Activated naive CD8-positive, alpha-beta T cell (primary cell): ENCODE measurements around the gene GON7.
"Not testable (repeated sequence)": the region's sequence is repeated elsewhere in the genome, so short reads cannot be mapped to it uniquely, and the experiment has no call there.

ENCODE experiments used
- H3K27ac Mint-ChIP-seq: one replicate; pipeline ENCODE4 v1.8.0; 2021; ENCODE audit warnings: mixed read lengths
- H3K27me3 Mint-ChIP-seq: one replicate; pipeline ENCODE4 v1.8.0; 2021; ENCODE audit warnings: mixed read lengths
- H3K36me3 Mint-ChIP-seq: one replicate; pipeline ENCODE4 v1.8.0; 2021; ENCODE audit warnings: mixed read lengths
- H3K4me1 Mint-ChIP-seq: one replicate; pipeline ENCODE4 v1.8.0; 2021; ENCODE audit warnings: low read depth, mixed read lengths
- H3K4me3 Mint-ChIP-seq: one replicate; pipeline ENCODE4 v1.8.0; 2021; ENCODE audit warnings: mild to moderate bottlenecking, mixed read lengths
- H3K9me3 Mint-ChIP-seq: one replicate; pipeline ENCODE4 v1.8.0; 2021; ENCODE audit warnings: low read depth, mixed read lengths

The GON7 gene

GRCh38 chr14:93175492-93175891 is 31.4 kb downstream of the GON7 start:
- Mint-ChIP-seq H3K4me1 (no peaks in the 10 kb centered on the region), H3K27ac (no peak overlapping the region), H3K4me3 (no peak overlapping the region), H3K36me3 (no peaks in the 10 kb centered on the region), H3K27me3 (no peaks in the 10 kb centered on the region), H3K9me3 (no peaks in the 10 kb centered on the region)

- not testable (repeated sequence) for H3K36me3 Mint-ChIP-seq, H3K4me1 Mint-ChIP-seq, H3K9me3 Mint-ChIP-seq, H3K27me3 Mint-ChIP-seq, H3K4me3 Mint-ChIP-seq, H3K27ac Mint-ChIP-seq
Measured at GRCh38 chr14:93174731-93175130, 32.1 kb downstream of the GON7 start.

DNA sequence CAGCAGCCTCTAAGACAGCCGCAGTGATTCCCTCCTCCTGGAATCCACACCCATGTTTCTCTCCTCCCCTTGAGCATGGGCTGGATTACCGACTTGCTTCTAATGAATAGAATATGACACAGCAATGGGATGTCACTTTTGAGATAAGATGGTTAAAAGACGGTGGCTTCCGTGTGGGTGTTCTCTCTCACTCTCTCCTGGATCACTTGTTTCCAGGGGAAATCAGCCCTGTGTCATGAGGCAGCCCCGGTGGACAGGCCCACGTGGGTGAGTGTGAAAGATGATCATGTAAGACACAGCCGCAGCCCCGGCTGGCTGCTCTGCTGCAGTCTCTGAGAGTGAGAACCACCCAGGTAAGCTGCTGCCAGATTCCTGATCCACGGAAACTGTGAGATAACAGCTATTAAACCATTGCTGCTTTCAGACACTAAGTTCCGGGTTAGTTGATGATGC is 32.9 kb downstream of the GON7 start:
- Mint-ChIP-seq H3K27me3 (no peaks in the 10 kb centered on the region), H3K9me3 (no peaks in the 10 kb centered on the region), H3K4me1 (no peaks in the 10 kb centered on the region), H3K27ac (no peak overlapping the region), H3K4me3 (no peak overlapping the region), H3K36me3 (no peaks in the 10 kb centered on the region)

- H3K4me3 Mint-ChIP-seq, result no peak overlapping the region
- H3K4me1 Mint-ChIP-seq, result no peaks in the 10 kb centered on the region
- H3K9me3 Mint-ChIP-seq, result no peaks in the 10 kb centered on the region
- H3K36me3 Mint-ChIP-seq, result no peaks in the 10 kb centered on the region
- H3K27me3 Mint-ChIP-seq, result no peaks in the 10 kb centered on the region
- no peak overlapping the region for H3K27ac Mint-ChIP-seq
Measured at GRCh38 chr14:93171376-93171775, 35.5 kb downstream of the GON7 start.

GRCh38 chr14:93170141-93170540 is 36.7 kb downstream of the GON7 start:
- not testable (repeated sequence) for H3K4me3 Mint-ChIP-seq, H3K27ac Mint-ChIP-seq, H3K36me3 Mint-ChIP-seq, H3K9me3 Mint-ChIP-seq, H3K4me1 Mint-ChIP-seq, H3K27me3 Mint-ChIP-seq

DNA sequence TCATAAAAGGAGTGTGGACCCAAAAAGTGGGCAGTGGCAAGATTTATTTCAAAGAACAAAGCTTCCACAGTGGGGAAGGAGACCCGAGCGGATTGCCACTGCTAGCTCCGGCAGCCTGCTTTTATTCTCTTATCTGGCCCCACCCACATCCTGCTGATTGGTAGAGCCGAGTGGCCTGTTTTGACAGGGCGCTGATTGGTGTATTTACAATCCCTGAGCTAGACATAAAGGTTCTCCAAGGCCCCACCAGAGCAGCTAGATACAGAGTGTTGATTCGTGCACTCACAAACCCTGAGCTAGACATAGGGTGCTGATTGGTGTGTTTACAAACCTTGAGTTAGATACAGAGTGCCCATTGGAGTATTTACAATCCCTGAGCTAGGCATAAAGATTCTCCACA is 37.2 kb downstream of the GON7 start:
- not testable (repeated sequence) for H3K9me3 Mint-ChIP-seq, H3K4me3 Mint-ChIP-seq, H3K4me1 Mint-ChIP-seq, H3K27ac Mint-ChIP-seq, H3K27me3 Mint-ChIP-seq, H3K36me3 Mint-ChIP-seq

DNA sequence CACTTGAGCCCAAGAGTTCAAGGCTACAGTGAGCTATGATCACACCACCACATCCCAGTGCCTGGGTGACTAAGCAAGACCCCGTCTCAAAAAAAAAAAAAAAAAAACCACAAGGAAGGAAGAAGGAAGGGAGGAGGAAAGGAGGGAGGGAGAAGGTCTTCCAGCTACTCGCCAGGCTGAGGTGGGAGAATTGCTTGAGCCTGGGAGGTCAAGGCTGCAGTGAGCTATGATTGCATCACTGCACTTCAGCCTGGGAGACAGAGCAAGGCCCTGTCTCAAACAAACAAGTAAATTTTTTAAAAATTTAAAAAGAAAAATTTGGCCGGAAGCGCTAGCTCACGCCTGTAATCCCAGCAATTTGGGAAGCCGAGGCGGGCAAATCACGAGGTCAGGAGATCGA is 38.3 kb downstream of the GON7 start:
- H3K4me1 Mint-ChIP-seq, H3K9me3 Mint-ChIP-seq, H3K36me3 Mint-ChIP-seq, H3K27me3 Mint-ChIP-seq, H3K27ac Mint-ChIP-seq, H3K4me3 Mint-ChIP-seq: not testable (repeated sequence)

GRCh38 chr14:93165271-93166265 is 41.3 kb downstream of the GON7 start:
- not testable (repeated sequence) for H3K36me3 Mint-ChIP-seq, H3K27me3 Mint-ChIP-seq, H3K27ac Mint-ChIP-seq, H3K9me3 Mint-ChIP-seq, H3K4me1 Mint-ChIP-seq, H3K4me3 Mint-ChIP-seq

GRCh38 chr14:93163564-93163963 is 43.3 kb downstream of the GON7 start:
- Mint-ChIP-seq H3K27me3 (no peaks in the 10 kb centered on the region), H3K4me3 (no peak overlapping the region), H3K9me3 (no peaks in the 10 kb centered on the region)

GRCh38 chr14:93161411-93161940 is 45.4 kb downstream of the GON7 start:
- no peaks in the 10 kb centered on the region for H3K36me3 Mint-ChIP-seq
- H3K4me1 Mint-ChIP-seq, result no peaks in the 10 kb centered on the region
- no peak overlapping the region for H3K27ac Mint-ChIP-seq
- no peaks in the 10 kb centered on the region for H3K27me3 Mint-ChIP-seq
- H3K9me3 Mint-ChIP-seq, result no peaks in the 10 kb centered on the region
- no peak overlapping the region for H3K4me3 Mint-ChIP-seq

More at GRCh38 chr14:93163564-93163963, 43.3 kb downstream of the GON7 start:
- H3K4me1 Mint-ChIP-seq, result no peaks in the 10 kb centered on the region
- no peaks in the 10 kb centered on the region for H3K36me3 Mint-ChIP-seq
- no peak overlapping the region for H3K27ac Mint-ChIP-seq

DNA sequence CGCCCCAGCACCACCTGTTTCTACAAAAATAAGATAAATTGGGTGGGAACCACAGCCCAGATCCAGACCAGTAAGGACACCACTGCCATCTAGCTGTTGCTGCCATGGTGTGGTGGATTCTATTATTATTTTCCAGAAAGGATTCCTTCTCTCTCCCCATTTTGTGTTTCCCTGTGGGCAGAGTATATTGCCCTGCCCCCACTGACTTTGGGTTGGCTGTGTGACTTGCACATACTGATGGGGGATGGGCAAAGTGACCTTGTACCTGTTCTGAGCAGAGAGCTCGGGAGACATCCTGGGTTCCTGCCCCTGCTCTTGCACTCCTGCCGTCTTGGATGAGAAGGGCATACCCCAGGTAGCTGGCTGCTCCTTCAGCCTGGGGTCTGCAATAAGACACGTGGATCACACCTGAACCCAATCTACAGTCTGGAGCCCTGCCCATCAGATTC is 46.5 kb downstream of the GON7 start:
- no peaks in the 10 kb centered on the region for H3K4me1 Mint-ChIP-seq
- no peak overlapping the region for H3K4me3 Mint-ChIP-seq
- H3K27me3 Mint-ChIP-seq, result no peaks in the 10 kb centered on the region
- no peaks in the 10 kb centered on the region for H3K36me3 Mint-ChIP-seq
- H3K9me3 Mint-ChIP-seq, result no peaks in the 10 kb centered on the region
- no peak overlapping the region for H3K27ac Mint-ChIP-seq

DNA sequence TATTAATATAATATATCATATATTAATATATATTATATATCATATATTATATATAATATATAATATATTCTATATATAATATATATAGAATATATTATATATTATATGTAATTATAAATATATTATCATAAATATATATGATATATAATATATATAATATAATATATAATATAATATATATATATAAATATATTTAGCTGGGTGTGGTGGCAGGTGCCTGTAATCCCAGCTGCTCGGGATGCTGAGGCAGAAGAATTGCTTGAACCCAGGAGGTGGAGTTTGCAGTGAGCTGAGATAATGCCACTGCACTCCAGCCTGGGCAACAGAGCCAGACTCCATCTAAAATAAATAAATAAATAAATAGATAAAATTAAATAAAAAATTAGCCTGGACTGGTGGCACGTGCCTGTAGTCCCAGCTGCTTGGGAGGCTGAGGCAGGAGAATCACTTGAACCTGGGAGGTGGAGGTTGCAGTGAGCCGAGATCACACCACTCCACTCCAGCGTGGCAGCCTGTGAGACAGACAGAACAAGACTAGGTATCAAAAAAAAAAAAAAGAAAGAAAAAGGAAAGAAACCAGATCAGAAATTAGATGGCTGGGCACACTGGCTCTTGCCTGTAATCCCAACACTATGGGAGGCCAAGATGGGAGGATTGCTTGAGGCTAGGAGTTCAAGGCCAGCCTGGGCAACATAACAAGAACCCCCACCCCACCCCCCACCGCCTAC is 47.1 kb downstream of the GON7 start:
- not testable (repeated sequence) for H3K27ac Mint-ChIP-seq, H3K36me3 Mint-ChIP-seq, H3K27me3 Mint-ChIP-seq, H3K9me3 Mint-ChIP-seq, H3K4me3 Mint-ChIP-seq, H3K4me1 Mint-ChIP-seq

GRCh38 chr14:93158349-93158748 is 48.5 kb downstream of the GON7 start:
- not testable (repeated sequence) for H3K27ac Mint-ChIP-seq, H3K4me3 Mint-ChIP-seq, H3K27me3 Mint-ChIP-seq, H3K4me1 Mint-ChIP-seq, H3K36me3 Mint-ChIP-seq, H3K9me3 Mint-ChIP-seq

DNA sequence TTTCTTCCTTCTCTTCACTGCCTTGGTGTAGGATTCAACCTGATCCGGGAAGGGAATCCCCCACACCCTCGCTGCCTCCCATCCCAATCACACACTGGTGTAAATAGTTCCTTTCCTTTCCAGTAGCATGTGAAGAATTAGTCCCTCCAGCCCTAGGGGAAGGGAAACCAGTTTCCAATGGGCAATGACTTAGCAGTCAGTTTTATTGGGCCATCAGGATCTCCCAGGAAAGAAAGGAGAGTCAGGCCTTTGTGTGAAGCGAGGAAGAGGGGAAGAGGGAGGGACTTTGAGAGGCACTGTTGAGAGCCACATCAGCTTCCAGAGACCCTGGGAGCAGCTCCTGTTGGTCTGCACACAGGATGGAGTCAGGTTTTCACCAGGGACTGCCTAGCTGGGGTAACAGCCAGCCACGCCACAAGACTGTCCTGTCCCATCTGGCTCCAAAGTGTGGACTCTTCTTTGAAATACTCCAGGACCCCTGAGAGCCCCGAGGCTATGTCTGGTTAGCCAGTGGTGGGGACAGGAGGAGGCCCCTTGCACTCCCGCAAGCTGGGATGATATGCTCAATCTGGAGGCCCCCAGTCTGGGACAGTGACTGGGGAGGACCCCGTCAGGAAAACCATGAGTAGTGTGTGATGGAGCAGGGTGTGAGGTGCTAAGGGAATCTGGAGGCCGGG is 50.0 kb downstream of the GON7 start:
- no peaks in the 10 kb centered on the region for H3K9me3 Mint-ChIP-seq
- no peak overlapping the region for H3K27ac Mint-ChIP-seq

DNA sequence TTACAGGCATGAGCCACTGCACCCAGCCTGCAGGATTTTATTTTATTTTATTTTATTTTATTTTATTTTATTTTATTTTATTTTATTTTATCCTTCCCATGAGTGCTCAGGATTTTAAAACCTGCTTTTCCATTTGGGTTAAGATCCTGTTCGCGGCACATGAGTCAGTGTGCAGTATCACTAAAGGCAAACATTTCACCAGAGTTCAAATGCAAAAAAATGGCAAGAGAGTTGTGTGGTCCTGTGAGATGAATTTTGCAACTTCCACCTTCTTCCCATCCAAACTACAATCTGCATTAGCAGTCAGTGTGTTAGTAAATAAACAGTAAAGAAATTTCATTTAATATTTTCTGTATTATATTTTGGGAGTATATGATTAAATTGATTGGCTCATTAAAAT is 51.2 kb downstream of the GON7 start:
- Mint-ChIP-seq H3K9me3 (no peaks in the 10 kb centered on the region), H3K27me3 (peaks cover 2% of the 10 kb centered on the region), H3K4me1 (no peaks in the 10 kb centered on the region), H3K27ac (no peak overlapping the region), H3K4me3 (no peak overlapping the region), H3K36me3 (no peaks in the 10 kb centered on the region)

More for the DNA sequence above, 50.0 kb downstream of the GON7 start:
- no peaks in the 10 kb centered on the region for H3K4me1 Mint-ChIP-seq
- no peaks in the 10 kb centered on the region for H3K36me3 Mint-ChIP-seq
- no peak overlapping the region for H3K4me3 Mint-ChIP-seq
- H3K27me3 Mint-ChIP-seq, result peaks cover 2% of the 10 kb centered on the region
